ENCODE measurements around the gene TEX101. TPM values are rescaled to one million over a fixed set of nuclear protein-coding genes. Genes with fewer than 3 reads are reported as not detected.

The TEX101 gene
- total RNA-seq, 2 donors from 2014 or later = 0.17 TPM; not detected in 1

GRCh38 chr19:43395561-43395960 is 19.1 kb upstream of the TEX101 start:
- H3K9ac ChIP-seq (ENCODE audit: low read depth in 2 of 2, low read length in 2 of 2) = no peak overlapping the region
- no peak overlapping the region for H3K4me3 ChIP-seq
- no peaks in the 10 kb centered on the region for H3K9me3 ChIP-seq
- peak; percentile 77 for DNase-seq
- no peak overlapping the region for H3K27ac ChIP-seq
- TF ChIP-seq CTCF (IDR thresholded peaks at IDR 0.05) = no peak
- no peaks in the 10 kb centered on the region for H3K36me3 ChIP-seq
- no peaks in the 10 kb centered on the region for H3K4me1 ChIP-seq
- no peaks in the 10 kb centered on the region for H3K27me3 ChIP-seq
- intact Hi-C loops (cut with DNase I) = no loop called here

GRCh38 chr19:43406297-43406696 is 8.4 kb upstream of the TEX101 start:
- H3K4me3 ChIP-seq = no peak overlapping the region
- no peak for DNase-seq
- no peak for TF ChIP-seq CTCF (IDR thresholded peaks at IDR 0.05)
- no peak overlapping the region for H3K27ac ChIP-seq
- no peaks in the 10 kb centered on the region for H3K9me3 ChIP-seq
- no peak overlapping the region for H3K9ac ChIP-seq (ENCODE audit: low read depth in 2 of 2, low read length in 2 of 2)
- intact Hi-C loops (cut with DNase I) = no loop called here
- no peaks in the 10 kb centered on the region for H3K36me3 ChIP-seq
- H3K4me1 ChIP-seq = no peaks in the 10 kb centered on the region
- no peaks in the 10 kb centered on the region for H3K27me3 ChIP-seq

GRCh38 chr19:43407416-43408005 is 7.2 kb upstream of the TEX101 start:
- Histone ChIP-seq H3K27ac (no peak overlapping the region), H3K4me3 (no peak overlapping the region), H3K27me3 (no peaks in the 10 kb centered on the region), H3K4me1 (no peaks in the 10 kb centered on the region), H3K36me3 (no peaks in the 10 kb centered on the region), H3K9ac (ENCODE audit: low read depth in 2 of 2, low read length in 2 of 2) (no peak overlapping the region), H3K9me3 (no peaks in the 10 kb centered on the region)
- intact Hi-C loops (cut with DNase I) = no loop called here
- no peak for TF ChIP-seq CTCF (IDR thresholded peaks at IDR 0.05)
- DNase-seq = no peak

- Histone ChIP-seq H3K4me3 (no peak overlapping the region), H3K27me3 (no peaks in the 10 kb centered on the region), H3K27ac (no peak overlapping the region), H3K9ac (ENCODE audit: low read depth in 2 of 2, low read length in 2 of 2) (no peak overlapping the region), H3K36me3 (no peaks in the 10 kb centered on the region), H3K4me1 (no peaks in the 10 kb centered on the region), H3K9me3 (no peaks in the 10 kb centered on the region)
- no peak for DNase-seq
- no peak for TF ChIP-seq CTCF (IDR thresholded peaks at IDR 0.05)
- intact Hi-C loops (cut with DNase I) = no loop called here
Measured at GRCh38 chr19:43408043-43408442, 6.6 kb upstream of the TEX101 start.

- no peak for DNase-seq
- no peak for TF ChIP-seq CTCF (IDR thresholded peaks at IDR 0.05)
- no peaks in the 10 kb centered on the region for H3K36me3 ChIP-seq
- H3K9me3 ChIP-seq = no peaks in the 10 kb centered on the region
- H3K27ac ChIP-seq = no peak overlapping the region
- no peaks in the 10 kb centered on the region for H3K27me3 ChIP-seq
- H3K4me1 ChIP-seq = no peaks in the 10 kb centered on the region
- H3K9ac ChIP-seq (ENCODE audit: low read depth in 2 of 2, low read length in 2 of 2) = no peak overlapping the region
- intact Hi-C loops (cut with DNase I) = no loop called here
- no peak overlapping the region for H3K4me3 ChIP-seq
Measured at GRCh38 chr19:43409415-43409814, 5.3 kb upstream of the TEX101 start.
